Hepatocyte (in vitro differentiated cells): ENCODE results near the gene SLC16A8. TPM values are rescaled to one million over a fixed set of nuclear protein-coding genes. Genes with fewer than 3 reads are reported as not detected.

Experiments
- DNase-seq: peaks from one replicate; pipeline ENCODE4 v3.0.0-alpha.2; 2016; ENCODE audit warnings: low spot score
- H2AFZ ChIP-seq: fragments of 200-600 bp; sonication (generic); 2 replicates; pipeline ENCODE4 v1.6.0; 2016; ENCODE audit warnings: antibody characterized with exemption, mild to moderate bottlenecking
- H3K27ac ChIP-seq: fragments of 200-600 bp; sonication (generic); 2 replicates; pipeline ENCODE4 v1.5.1; 2016; ENCODE audit warnings: mild to moderate bottlenecking
- H3K27me3 ChIP-seq: fragments of 200-600 bp; sonication (generic); 2 replicates; pipeline ENCODE4 v1.6.1; 2016
- H3K36me3 ChIP-seq: fragments of 200-600 bp; sonication (generic); replicated peaks from 2 replicates; pipeline ENCODE4 v1.5.1; 2016; ENCODE audit warnings: low read depth; ENCODE audit not compliant: insufficient read depth
- H3K4me1 ChIP-seq: fragments of 200-600 bp; sonication (generic); 2 replicates; pipeline ENCODE4 v1.5.1; 2016; ENCODE audit warnings: mild to moderate bottlenecking, moderate library complexity; ENCODE audit not compliant: insufficient read depth
- H3K4me2 ChIP-seq: fragments of 200-600 bp; sonication (generic); 2 replicates; pipeline ENCODE4 v1.6.0; 2016
- H3K4me3 ChIP-seq: fragments of 200-600 bp; sonication (generic); 2 replicates; pipeline ENCODE4 v1.5.1; 2016; ENCODE audit warnings: mild to moderate bottlenecking
- H3K79me2 ChIP-seq: fragments of 200-600 bp; sonication (generic); 2 replicates; pipeline ENCODE4 v1.6.0; 2017; ENCODE audit warnings: mild to moderate bottlenecking
- H3K9me2 ChIP-seq: fragments of 200-600 bp; sonication (generic); replicated peaks from 2 replicates; pipeline ENCODE4 v1.6.0; 2017; ENCODE audit warnings: mild to moderate bottlenecking; ENCODE audit not compliant: insufficient read depth
- H3K9me3 ChIP-seq: fragments of 200-600 bp; sonication (generic); 2 replicates; pipeline ENCODE4 v1.5.1; 2016; ENCODE audit warnings: low read depth, mild to moderate bottlenecking
- H4K20me1 ChIP-seq: fragments of 200-600 bp; sonication (generic); 2 replicates; pipeline ENCODE4 v1.6.0; 2016; ENCODE audit warnings: mild to moderate bottlenecking; ENCODE audit not compliant: insufficient read depth, poor library complexity, severe bottlenecking
- CTCF ChIP-seq: fragments of 200-600 bp; sonication (generic); IDR thresholded peaks from 2 replicates; pipeline ENCODE4 v1.5.1; 2016; ENCODE audit warnings: antibody characterized with exemption, mild to moderate bottlenecking; ENCODE audit not compliant: poor library complexity
- EZH2 ChIP-seq: fragments of 200-600 bp; sonication (generic); IDR thresholded peaks from 2 replicates; pipeline ENCODE4 v1.6.1; 2016; ENCODE audit warnings: antibody characterized with exemption, mild to moderate bottlenecking, borderline replicate concordance
- EZH2phosphoT487 ChIP-seq: fragments of 200-600 bp; sonication (generic); IDR thresholded peaks from one replicate; pipeline ENCODE4 v1.6.1; 2018; ENCODE audit warnings: antibody characterized with exemption, mild to moderate bottlenecking, low read depth, moderate library complexity; ENCODE audit not compliant: unreplicated experiment, severe bottlenecking
- WGBS: methylation state at CpG from one replicate; pipeline ENCODE4 v1.1.6; 2016; ENCODE audit warnings: low lambda C conversion rate; ENCODE audit errors: missing lambda C conversion rate; 5-methylcytosine and 5-hydroxymethylcytosine counted together
- polyA plus RNA-seq: library from polyadenylated mRNA; unstranded; fragments of >200 nt; fragmentation: Nextera tagmentation; extraction: Ambion mirVana; gene quantifications from 2 replicates; pipeline ENCODE4 v1.2.1, GENCODE V29; 2016
- total RNA-seq: library from RNA; depleted of rRNA; stranded (reverse); fragments of >200 nt; gene quantifications from 2 replicates; pipeline ENCODE4 v1.2.3, GENCODE V29; 2014

SLC16A8 gene
- total and polyA plus RNA-seq, 2 experiments from 2014 or later: 0.63 TPM; not detected in 1

- no peaks in the 10 kb centered on the region for H3K9me3 ChIP-seq
- 70% methylated on average over 11 of the region's 17 CpGs for WGBS
- no peak overlapping the region for H3K27ac ChIP-seq
- peaks cover 14% of the 10 kb centered on the region for H3K27me3 ChIP-seq
- no peaks in the 10 kb centered on the region for H3K9me2 ChIP-seq
- no peak for TF ChIP-seq EZH2phosphoT487
- no peak for TF ChIP-seq CTCF
- no peak for TF ChIP-seq EZH2
- H4K20me1 ChIP-seq: no peaks in the 10 kb centered on the region
- no peaks in the 10 kb centered on the region for H3K79me2 ChIP-seq
- H3K4me1 ChIP-seq: peaks cover 11% of the 10 kb centered on the region
- H2AFZ ChIP-seq: no peak overlapping the region
- DNase-seq: no peak
- H3K4me2 ChIP-seq: peak overlapping the region; percentile 86
- no peak overlapping the region for H3K4me3 ChIP-seq
- H3K36me3 ChIP-seq: no peaks in the 10 kb centered on the region
Observed at GRCh38 chr22:38081636-38081940, 2.4 kb downstream of the SLC16A8 start.

GRCh38 chr22:38080850-38081635 is 2.9 kb downstream of the SLC16A8 start:
- Histone ChIP-seq H3K9me2 (no peaks in the 10 kb centered on the region), H3K4me2 (peak overlapping the region; percentile 86), H3K4me1 (peaks cover 11% of the 10 kb centered on the region), H3K36me3 (no peaks in the 10 kb centered on the region), H3K4me3 (no peak overlapping the region), H4K20me1 (no peaks in the 10 kb centered on the region), H3K79me2 (no peaks in the 10 kb centered on the region), H3K27me3 (peaks cover 14% of the 10 kb centered on the region), H2AFZ (peak overlapping the region; percentile 45), H3K9me3 (no peaks in the 10 kb centered on the region), H3K27ac (no peak overlapping the region)
- WGBS: 17% methylated on average over 98 of the region's 110 CpGs
- TF ChIP-seq EZH2: peak; percentile 34
- TF ChIP-seq EZH2phosphoT487: no peak
- DNase-seq: peak; percentile 72

GRCh38 chr22:38080474-38080849 is 3.5 kb downstream of the SLC16A8 start:
- peaks cover 14% of the 10 kb centered on the region for H3K27me3 ChIP-seq

More at GRCh38 chr22:38080474-38080849, 3.5 kb downstream of the SLC16A8 start:
- peak overlapping the region; percentile 86 for H3K4me2 ChIP-seq
- H3K27ac ChIP-seq: no peak overlapping the region
- no peaks in the 10 kb centered on the region for H3K36me3 ChIP-seq
- TF ChIP-seq EZH2phosphoT487 (no peak), EZH2 (no peak), CTCF (no peak)
- H3K9me2 ChIP-seq: no peaks in the 10 kb centered on the region
- H3K4me1 ChIP-seq: peaks cover 11% of the 10 kb centered on the region
- WGBS: 82% methylated on average over 11 of the region's 11 CpGs
- no peak for DNase-seq
- no peaks in the 10 kb centered on the region for H4K20me1 ChIP-seq
- H3K79me2 ChIP-seq: no peaks in the 10 kb centered on the region
- no peaks in the 10 kb centered on the region for H3K9me3 ChIP-seq
- H3K4me3 ChIP-seq: no peak overlapping the region
- no peak overlapping the region for H2AFZ ChIP-seq
